ENCODE data around the gene PLA2G3. TPM values are rescaled to one million over a fixed set of nuclear protein-coding genes. Genes with fewer than 3 reads are reported as not detected.

Gene PLA2G3
- total RNA-seq, 1 experiment from 2014 or later: 18.3 TPM

DNA sequence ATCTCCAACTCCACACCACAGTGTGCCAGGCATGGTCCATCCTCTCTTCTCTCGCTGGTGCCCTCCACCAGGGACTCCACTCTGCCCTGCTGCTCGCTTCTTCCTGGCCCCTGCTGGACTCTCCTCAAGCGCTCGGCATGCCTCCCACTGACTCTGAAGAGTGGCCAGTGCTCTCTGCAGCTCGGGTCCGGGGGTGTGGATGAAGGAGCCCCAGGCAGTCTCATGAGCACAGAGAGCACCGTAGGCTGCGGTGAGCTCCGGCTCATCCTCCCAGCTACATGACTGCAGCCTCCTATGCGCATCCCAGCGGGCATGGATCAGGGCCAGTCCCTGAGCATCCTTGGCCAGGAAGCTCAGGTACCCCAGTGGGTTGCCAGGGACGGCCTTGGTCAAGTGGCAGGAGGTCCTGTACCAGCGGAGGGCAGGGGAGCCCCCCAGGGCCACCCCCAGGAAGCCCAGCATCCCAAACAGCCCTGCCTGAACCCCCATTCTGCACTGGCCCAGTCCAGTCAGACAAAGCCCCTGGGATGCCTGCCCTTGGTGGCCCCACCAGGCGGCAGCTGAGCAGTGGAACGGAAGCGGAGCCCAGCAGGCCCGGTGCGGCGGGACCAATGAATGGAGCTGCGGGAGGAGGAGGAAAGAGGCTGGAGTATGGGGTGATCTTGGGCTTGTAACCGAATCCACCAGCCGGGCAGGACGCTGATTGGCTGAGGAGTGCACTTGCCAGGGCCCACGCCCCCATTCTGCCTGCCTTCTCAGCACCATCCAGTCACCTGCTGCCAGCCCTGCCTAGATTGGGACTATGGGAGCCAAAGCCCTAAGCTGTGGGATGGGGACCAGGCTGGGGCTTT is at the start of gene PLA2G3 (continued):
- TF ChIP-seq TEAD4 (CRISPR knock-in tag; IDR thresholded peaks at IDR 0.05): no peak

DNA sequence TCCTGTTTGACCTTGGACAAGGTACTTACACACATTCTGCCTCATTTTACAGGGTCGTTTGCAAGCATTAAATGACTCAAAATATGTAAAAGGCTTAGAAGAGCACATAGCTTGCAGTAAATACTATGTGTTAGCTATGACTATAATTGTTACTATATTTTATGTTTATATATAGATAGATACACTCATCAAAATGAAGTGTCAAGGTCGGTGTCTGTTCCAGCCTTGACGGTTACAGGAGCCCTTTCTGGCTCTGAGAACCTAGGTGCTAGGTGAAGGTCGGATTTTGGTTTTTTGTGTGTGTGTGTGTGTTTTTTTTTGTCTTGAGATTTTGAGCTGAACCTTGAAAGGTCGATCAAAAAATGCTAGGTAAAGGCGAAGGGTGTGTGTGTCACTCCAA is 47.3 kb upstream of the PLA2G3 start:
- ChIA-PET POLR2A (interaction anchor here (0.6 kb wide), 1 partner anchor 69 kb away, joined by 6 read pairs; no protein-coding TSS in a partner anchor), CTCF (interaction anchor here (0.6 to 1.4 kb wide), 3 partner anchors 17 to 105 kb away, joined by 3 read pairs; partner anchors contain the start of gene PIK3IP1)
- DNase-seq (ENCODE audit: low spot score) (no peak), ATAC-seq (no peak)
- H3K4me3 Mint-ChIP-seq: no peak overlapping the region
- no peak for TF ChIP-seq NFATC4 (CRISPR knock-in tag; IDR thresholded peaks at IDR 0.05)
- TF ChIP-seq KAT7 (CRISPR knock-in tag; IDR thresholded peaks at IDR 0.05; ENCODE audit: borderline replicate concordance): no peak
- no peak for TF ChIP-seq TCF7 (CRISPR knock-in tag; IDR thresholded peaks at IDR 0.05; ENCODE audit: low read depth)
- no peak for TF ChIP-seq ZNF219 (CRISPR knock-in tag; IDR thresholded peaks at IDR 0.05; ENCODE audit: borderline replicate concordance)
- no peak for TF ChIP-seq FOXJ3 (CRISPR knock-in tag; IDR thresholded peaks at IDR 0.05; ENCODE audit: borderline replicate concordance)
- no peak for TF ChIP-seq ZNF671 (CRISPR knock-in tag; IDR thresholded peaks at IDR 0.05)
- no peak for TF ChIP-seq CREM (CRISPR knock-in tag; IDR thresholded peaks at IDR 0.05)
- no peak for TF ChIP-seq MAX (CRISPR knock-in tag; IDR thresholded peaks at IDR 0.05)
- H3K36me3 Mint-ChIP-seq: peaks cover 19% of the 10 kb centered on the region
- no peaks in the 10 kb centered on the region for H3K27me3 Mint-ChIP-seq (ENCODE audit: low read depth)
- H3K27ac Mint-ChIP-seq: no peak overlapping the region
- no peaks in the 10 kb centered on the region for H3K4me1 Mint-ChIP-seq
- peaks cover 14% of the 10 kb centered on the region for H3K9me3 Mint-ChIP-seq

DNA sequence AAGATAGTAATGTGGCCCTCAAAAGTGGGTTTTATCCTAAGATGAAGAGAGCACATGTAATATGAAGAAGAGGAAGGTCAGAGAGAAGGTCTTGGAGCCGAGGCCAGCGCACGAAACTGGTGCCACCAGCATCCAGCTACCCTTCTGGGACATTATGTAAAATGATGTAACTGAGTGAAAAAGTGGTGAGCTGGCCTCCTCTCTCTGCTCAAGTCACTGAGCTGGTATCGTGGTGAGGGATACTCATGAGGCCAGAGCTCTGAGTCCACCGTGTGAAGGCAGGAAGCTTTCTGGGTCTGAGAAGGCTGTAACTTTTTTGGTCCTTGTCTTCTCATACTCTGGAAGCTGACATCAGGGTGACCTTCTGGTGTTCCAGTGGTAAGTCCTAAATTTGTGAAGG is 44.7 kb upstream of the PLA2G3 start:
- Mint-ChIP-seq H3K27me3 (ENCODE audit: low read depth) (no peaks in the 10 kb centered on the region), H3K9me3 (peaks cover 18% of the 10 kb centered on the region), H3K27ac (no peak overlapping the region), H3K4me1 (no peaks in the 10 kb centered on the region), H3K36me3 (peaks cover 28% of the 10 kb centered on the region), H3K4me3 (no peak overlapping the region)
- POLR2A ChIA-PET: interaction anchor here (0.6 kb wide), 1 partner anchor 543 kb away, joined by 4 read pairs; no protein-coding TSS in a partner anchor
- ATAC-seq (no peak), DNase-seq (ENCODE audit: low spot score) (no peak)
- CTCF ChIA-PET: interaction anchor here (2.1 kb wide), 1 partner anchor 28 kb away, joined by 6 read pairs; the partner anchor contains the start of gene LIMK2
- no peak for TF ChIP-seq MLX (CRISPR knock-in tag; IDR thresholded peaks at IDR 0.05)
- TF ChIP-seq GABPB1 (CRISPR knock-in tag; IDR thresholded peaks at IDR 0.05): no peak
- no peak for TF ChIP-seq KAT7 (CRISPR knock-in tag; IDR thresholded peaks at IDR 0.05; ENCODE audit: borderline replicate concordance)
- TF ChIP-seq, protein P1, sequence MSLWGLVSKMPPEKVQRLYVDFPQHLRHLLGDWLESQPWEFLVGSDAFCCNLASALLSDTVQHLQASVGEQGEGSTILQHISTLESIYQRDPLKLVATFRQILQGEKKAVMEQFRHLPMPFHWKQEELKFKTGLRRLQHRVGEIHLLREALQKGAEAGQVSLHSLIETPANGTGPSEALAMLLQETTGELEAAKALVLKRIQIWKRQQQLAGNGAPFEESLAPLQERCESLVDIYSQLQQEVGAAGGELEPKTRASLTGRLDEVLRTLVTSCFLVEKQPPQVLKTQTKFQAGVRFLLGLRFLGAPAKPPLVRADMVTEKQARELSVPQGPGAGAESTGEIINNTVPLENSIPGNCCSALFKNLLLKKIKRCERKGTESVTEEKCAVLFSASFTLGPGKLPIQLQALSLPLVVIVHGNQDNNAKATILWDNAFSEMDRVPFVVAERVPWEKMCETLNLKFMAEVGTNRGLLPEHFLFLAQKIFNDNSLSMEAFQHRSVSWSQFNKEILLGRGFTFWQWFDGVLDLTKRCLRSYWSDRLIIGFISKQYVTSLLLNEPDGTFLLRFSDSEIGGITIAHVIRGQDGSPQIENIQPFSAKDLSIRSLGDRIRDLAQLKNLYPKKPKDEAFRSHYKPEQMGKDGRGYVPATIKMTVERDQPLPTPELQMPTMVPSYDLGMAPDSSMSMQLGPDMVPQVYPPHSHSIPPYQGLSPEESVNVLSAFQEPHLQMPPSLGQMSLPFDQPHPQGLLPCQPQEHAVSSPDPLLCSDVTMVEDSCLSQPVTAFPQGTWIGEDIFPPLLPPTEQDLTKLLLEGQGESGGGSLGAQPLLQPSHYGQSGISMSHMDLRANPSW (CRISPR knock-in tag; conservative IDR thresholded peaks at IDR 0.05; ENCODE audit: low read depth): no peak
- TF ChIP-seq, protein P2, sequence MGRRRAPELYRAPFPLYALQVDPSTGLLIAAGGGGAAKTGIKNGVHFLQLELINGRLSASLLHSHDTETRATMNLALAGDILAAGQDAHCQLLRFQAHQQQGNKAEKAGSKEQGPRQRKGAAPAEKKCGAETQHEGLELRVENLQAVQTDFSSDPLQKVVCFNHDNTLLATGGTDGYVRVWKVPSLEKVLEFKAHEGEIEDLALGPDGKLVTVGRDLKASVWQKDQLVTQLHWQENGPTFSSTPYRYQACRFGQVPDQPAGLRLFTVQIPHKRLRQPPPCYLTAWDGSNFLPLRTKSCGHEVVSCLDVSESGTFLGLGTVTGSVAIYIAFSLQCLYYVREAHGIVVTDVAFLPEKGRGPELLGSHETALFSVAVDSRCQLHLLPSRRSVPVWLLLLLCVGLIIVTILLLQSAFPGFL (CRISPR knock-in tag; IDR thresholded peaks at IDR 0.05; ENCODE audit: borderline replicate concordance): no peak
- TF ChIP-seq, protein P3, sequence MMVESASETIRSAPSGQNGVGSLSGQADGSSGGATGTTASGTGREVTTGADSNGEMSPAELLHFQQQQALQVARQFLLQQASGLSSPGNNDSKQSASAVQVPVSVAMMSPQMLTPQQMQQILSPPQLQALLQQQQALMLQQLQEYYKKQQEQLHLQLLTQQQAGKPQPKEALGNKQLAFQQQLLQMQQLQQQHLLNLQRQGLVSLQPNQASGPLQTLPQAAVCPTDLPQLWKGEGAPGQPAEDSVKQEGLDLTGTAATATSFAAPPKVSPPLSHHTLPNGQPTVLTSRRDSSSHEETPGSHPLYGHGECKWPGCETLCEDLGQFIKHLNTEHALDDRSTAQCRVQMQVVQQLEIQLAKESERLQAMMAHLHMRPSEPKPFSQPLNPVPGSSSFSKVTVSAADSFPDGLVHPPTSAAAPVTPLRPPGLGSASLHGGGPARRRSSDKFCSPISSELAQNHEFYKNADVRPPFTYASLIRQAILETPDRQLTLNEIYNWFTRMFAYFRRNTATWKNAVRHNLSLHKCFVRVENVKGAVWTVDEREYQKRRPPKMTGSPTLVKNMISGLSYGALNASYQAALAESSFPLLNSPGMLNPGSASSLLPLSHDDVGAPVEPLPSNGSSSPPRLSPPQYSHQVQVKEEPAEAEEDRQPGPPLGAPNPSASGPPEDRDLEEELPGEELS (CRISPR knock-in tag; IDR thresholded peaks at IDR 0.05): no peak
- TF ChIP-seq ESRRA (CRISPR knock-in tag; IDR thresholded peaks at IDR 0.05; ENCODE audit: borderline replicate concordance): no peak
- TF ChIP-seq EMX1 (CRISPR knock-in tag; IDR thresholded peaks at IDR 0.05): no peak
- TF ChIP-seq TP53 (CRISPR knock-in tag; IDR thresholded peaks at IDR 0.05): no peak
- no peak for TF ChIP-seq SOX15 (CRISPR knock-in tag; IDR thresholded peaks at IDR 0.05)
- TF ChIP-seq ZNF232 (CRISPR knock-in tag; IDR thresholded peaks at IDR 0.05): no peak
- TF ChIP-seq ATF3 (CRISPR knock-in tag; conservative IDR thresholded peaks at IDR 0.05): no peak
- TF ChIP-seq, protein P4, sequence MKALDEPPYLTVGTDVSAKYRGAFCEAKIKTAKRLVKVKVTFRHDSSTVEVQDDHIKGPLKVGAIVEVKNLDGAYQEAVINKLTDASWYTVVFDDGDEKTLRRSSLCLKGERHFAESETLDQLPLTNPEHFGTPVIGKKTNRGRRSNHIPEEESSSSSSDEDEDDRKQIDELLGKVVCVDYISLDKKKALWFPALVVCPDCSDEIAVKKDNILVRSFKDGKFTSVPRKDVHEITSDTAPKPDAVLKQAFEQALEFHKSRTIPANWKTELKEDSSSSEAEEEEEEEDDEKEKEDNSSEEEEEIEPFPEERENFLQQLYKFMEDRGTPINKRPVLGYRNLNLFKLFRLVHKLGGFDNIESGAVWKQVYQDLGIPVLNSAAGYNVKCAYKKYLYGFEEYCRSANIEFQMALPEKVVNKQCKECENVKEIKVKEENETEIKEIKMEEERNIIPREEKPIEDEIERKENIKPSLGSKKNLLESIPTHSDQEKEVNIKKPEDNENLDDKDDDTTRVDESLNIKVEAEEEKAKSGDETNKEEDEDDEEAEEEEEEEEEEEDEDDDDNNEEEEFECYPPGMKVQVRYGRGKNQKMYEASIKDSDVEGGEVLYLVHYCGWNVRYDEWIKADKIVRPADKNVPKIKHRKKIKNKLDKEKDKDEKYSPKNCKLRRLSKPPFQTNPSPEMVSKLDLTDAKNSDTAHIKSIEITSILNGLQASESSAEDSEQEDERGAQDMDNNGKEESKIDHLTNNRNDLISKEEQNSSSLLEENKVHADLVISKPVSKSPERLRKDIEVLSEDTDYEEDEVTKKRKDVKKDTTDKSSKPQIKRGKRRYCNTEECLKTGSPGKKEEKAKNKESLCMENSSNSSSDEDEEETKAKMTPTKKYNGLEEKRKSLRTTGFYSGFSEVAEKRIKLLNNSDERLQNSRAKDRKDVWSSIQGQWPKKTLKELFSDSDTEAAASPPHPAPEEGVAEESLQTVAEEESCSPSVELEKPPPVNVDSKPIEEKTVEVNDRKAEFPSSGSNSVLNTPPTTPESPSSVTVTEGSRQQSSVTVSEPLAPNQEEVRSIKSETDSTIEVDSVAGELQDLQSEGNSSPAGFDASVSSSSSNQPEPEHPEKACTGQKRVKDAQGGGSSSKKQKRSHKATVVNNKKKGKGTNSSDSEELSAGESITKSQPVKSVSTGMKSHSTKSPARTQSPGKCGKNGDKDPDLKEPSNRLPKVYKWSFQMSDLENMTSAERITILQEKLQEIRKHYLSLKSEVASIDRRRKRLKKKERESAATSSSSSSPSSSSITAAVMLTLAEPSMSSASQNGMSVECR (CRISPR knock-in tag; IDR thresholded peaks at IDR 0.05; ENCODE audit: borderline replicate concordance): no peak

All from WTC11 (cell line).